Measurements from ENCODE around the gene SBK3.
A peak's percentile ranks its signal among the peaks of the same experiment; 100 is the strongest.
"Not testable (repeated sequence)": the region's sequence is repeated elsewhere in the genome, so short reads cannot be mapped to it uniquely, and the experiment has no call there.

SBK3 gene

GRCh38 chr19:55516878-55517620, 28.3 kb downstream of the SBK3 start:
- peak; percentile 71 for DNase-seq

GRCh38 chr19:55508120-55508519, 37.2 kb downstream of the SBK3 start:
- DNase-seq, result no peak

GRCh38 chr19:55504981-55505380, 40.4 kb downstream of the SBK3 start:
- no peak for DNase-seq

- DNase-seq, result no peak
Measured at GRCh38 chr19:55504252-55504603, 41.1 kb downstream of the SBK3 start.

GRCh38 chr19:55503502-55504251, 41.7 kb downstream of the SBK3 start:
- peak; percentile 75 for DNase-seq

GRCh38 chr19:55503157-55503501, 42.2 kb downstream of the SBK3 start:
- no peak for DNase-seq

- DNase-seq, result no peak
Measured at GRCh38 chr19:55502197-55502952, 43.0 kb downstream of the SBK3 start.

- DNase-seq, result no peak
Measured at GRCh38 chr19:55500368-55500952, 44.9 kb downstream of the SBK3 start.

- DNase-seq, result no peak
Measured at GRCh38 chr19:55498246-55498840, 47.0 kb downstream of the SBK3 start.

- DNase-seq, result no peak
Measured at GRCh38 chr19:55497763-55498162, 47.6 kb downstream of the SBK3 start.

- not testable (repeated sequence) for DNase-seq
Measured at GRCh38 chr19:55496820-55497219, 48.5 kb downstream of the SBK3 start.

GRCh38 chr19:55495646-55496349, 49.5 kb downstream of the SBK3 start:
- DNase-seq, result no peak

- DNase-seq, result no peak
Measured at GRCh38 chr19:55494172-55494761, 51.1 kb downstream of the SBK3 start.

GRCh38 chr19:55493645-55494171, 51.6 kb downstream of the SBK3 start:
- no peak for DNase-seq

- DNase-seq, result no peak
Measured at GRCh38 chr19:55493052-55493644, 52.2 kb downstream of the SBK3 start.

GRCh38 chr19:55492362-55492944, 52.9 kb downstream of the SBK3 start:
- peak; percentile 7 for DNase-seq

GRCh38 chr19:55491546-55492360, 53.6 kb downstream of the SBK3 start:
- no peak for DNase-seq
